ENCODE results near the gene MBLAC2.
A peak's percentile ranks its signal among the peaks of the same experiment; 100 is the strongest.

The MBLAC2 gene

GRCh38 chr5:90474235-90475107 lies at the start of gene MBLAC2, which contains the start of gene POLR3G:
MBLAC2 (minus strand) TSS chr5:90474771; CDS start chr5:90474292, 479 bp downstream.
POLR3G (plus strand) TSS chr5:90474864; CDS start chr5:90485568, 10,704 bp downstream.
- Histone ChIP-seq H3K27ac (peak within 1 kb of the TSS in 20 of 21 experiments; percentile 56 to 91 (median 84)), H3K4me3 (peak within 1 kb of the TSS; percentile 60 to 85 (median 73))

- no peak overlapping the region for H3K27ac ChIP-seq
- H3K4me3 ChIP-seq = no peak overlapping the region
These were observed 44.5 kb upstream of the MBLAC2 start for GRCh38 chr5:90519081-90519480.

GRCh38 chr5:90518661-90519060 lies 44.1 kb upstream of the MBLAC2 start:
- Histone ChIP-seq H3K4me3 (no peak overlapping the region), H3K27ac (no peak overlapping the region)

- Histone ChIP-seq H3K27ac (no peak overlapping the region), H3K4me3 (no peak overlapping the region)
These were observed 39.9 kb upstream of the MBLAC2 start for GRCh38 chr5:90514520-90514919.

GRCh38 chr5:90510438-90510837 lies 35.9 kb upstream of the MBLAC2 start:
- H3K4me3 ChIP-seq = no peak overlapping the region
- H3K27ac ChIP-seq = no peak overlapping the region

GRCh38 chr5:90506221-90506620 lies 31.6 kb upstream of the MBLAC2 start:
- no peak overlapping the region for H3K4me3 ChIP-seq
- no peak overlapping the region for H3K27ac ChIP-seq

- H3K27ac ChIP-seq = no peak overlapping the region
- H3K4me3 ChIP-seq = no peak overlapping the region
These were observed 30.2 kb upstream of the MBLAC2 start for GRCh38 chr5:90504743-90505142.

- H3K4me3 ChIP-seq = no peak overlapping the region
These were observed 29.0 kb upstream of the MBLAC2 start for GRCh38 chr5:90503596-90503995.

GRCh38 chr5:90495146-90495545 lies 20.6 kb upstream of the MBLAC2 start:
- Histone ChIP-seq H3K4me3 (no peak overlapping the region), H3K27ac (no peak overlapping the region)

More at GRCh38 chr5:90503596-90503995, 29.0 kb upstream of the MBLAC2 start:
- H3K27ac ChIP-seq = no peak overlapping the region

- H3K4me3 ChIP-seq = no peak overlapping the region
- no peak overlapping the region for H3K27ac ChIP-seq
These were observed 19.5 kb upstream of the MBLAC2 start for GRCh38 chr5:90494043-90494442.

- Histone ChIP-seq H3K4me3 (no peak overlapping the region), H3K27ac (no peak overlapping the region)
These were observed 14.2 kb upstream of the MBLAC2 start for GRCh38 chr5:90488791-90489190.

GRCh38 chr5:90484540-90484939 lies 10.0 kb upstream of the MBLAC2 start:
- Histone ChIP-seq H3K27ac (no peak overlapping the region), H3K4me3 (no peak overlapping the region)

- H3K27ac ChIP-seq = no peak overlapping the region
These were observed 8.6 kb upstream of the MBLAC2 start for GRCh38 chr5:90483206-90483605.

GRCh38 chr5:90480699-90481098 lies 6.1 kb upstream of the MBLAC2 start:
- H3K4me3 ChIP-seq = no peak overlapping the region
- H3K27ac ChIP-seq = no peak overlapping the region

More at GRCh38 chr5:90483206-90483605, 8.6 kb upstream of the MBLAC2 start:
- no peak overlapping the region for H3K4me3 ChIP-seq

GRCh38 chr5:90479611-90480385 lies 5.2 kb upstream of the MBLAC2 start:
- Histone ChIP-seq H3K27ac (no peak overlapping the region), H3K4me3 (no peak overlapping the region)

GRCh38 chr5:90477621-90478215 lies 3.1 kb upstream of the MBLAC2 start:
- no peak overlapping the region for H3K4me3 ChIP-seq
- H3K27ac ChIP-seq = no peak overlapping the region

GRCh38 chr5:90477073-90477472 lies 2.5 kb upstream of the MBLAC2 start:
- no peak overlapping the region for H3K4me3 ChIP-seq
- H3K27ac ChIP-seq = no peak overlapping the region

GRCh38 chr5:90476391-90476790 lies 1.8 kb upstream of the MBLAC2 start:
- no peak overlapping the region for H3K27ac ChIP-seq
- H3K4me3 ChIP-seq = no peak overlapping the region

GRCh38 chr5:90475436-90475980 lies 937 bp upstream of the MBLAC2 start:
- Histone ChIP-seq H3K27ac (peak overlapping the region in 3 of 21 experiments; percentile 86 to 90 (median 90)), H3K4me3 (peak overlapping the region; percentile 60 to 85 (median 73))
